HG02588 (cell line): ENCODE data around the gene HSPB7.
"Not testable (repeated sequence)": the region's sequence is repeated elsewhere in the genome, so short reads cannot be mapped to it uniquely, and the experiment has no call there.

Experiments used
- ATAC-seq: cut with Tn5 transposase; IDR thresholded peaks from one replicate; pipeline ENCODE4 v1.9.1; 2021; ENCODE audit warnings: mild to moderate bottlenecking, moderate library complexity; ENCODE audit not compliant: unreplicated experiment

Gene HSPB7

DNA sequence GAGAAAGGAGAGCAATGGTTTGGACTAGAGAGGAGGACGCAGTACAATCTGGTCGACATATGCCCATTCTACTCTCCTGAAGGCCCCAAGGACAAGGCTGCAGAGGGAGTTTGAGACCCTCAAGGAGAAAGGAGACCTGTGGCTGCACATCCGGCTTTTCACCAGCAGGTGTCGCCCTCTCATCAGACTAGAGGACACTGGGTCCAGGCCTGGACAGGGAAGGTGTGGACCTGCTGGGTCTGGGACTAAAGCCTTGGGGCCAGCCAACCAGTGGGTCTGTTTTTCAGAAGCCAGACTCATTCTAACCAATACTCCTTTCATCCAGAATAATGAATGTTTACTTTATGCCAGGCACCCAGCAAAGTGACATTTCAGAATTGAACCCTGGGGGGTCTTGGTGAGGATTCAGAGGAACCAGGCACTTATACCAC, 8.8 kb downstream of the HSPB7 start:
- no peak for ATAC-seq

- ATAC-seq, result no peak
Measured at GRCh38 chr1:16007671-16008341, 10.0 kb downstream of the HSPB7 start.

DNA sequence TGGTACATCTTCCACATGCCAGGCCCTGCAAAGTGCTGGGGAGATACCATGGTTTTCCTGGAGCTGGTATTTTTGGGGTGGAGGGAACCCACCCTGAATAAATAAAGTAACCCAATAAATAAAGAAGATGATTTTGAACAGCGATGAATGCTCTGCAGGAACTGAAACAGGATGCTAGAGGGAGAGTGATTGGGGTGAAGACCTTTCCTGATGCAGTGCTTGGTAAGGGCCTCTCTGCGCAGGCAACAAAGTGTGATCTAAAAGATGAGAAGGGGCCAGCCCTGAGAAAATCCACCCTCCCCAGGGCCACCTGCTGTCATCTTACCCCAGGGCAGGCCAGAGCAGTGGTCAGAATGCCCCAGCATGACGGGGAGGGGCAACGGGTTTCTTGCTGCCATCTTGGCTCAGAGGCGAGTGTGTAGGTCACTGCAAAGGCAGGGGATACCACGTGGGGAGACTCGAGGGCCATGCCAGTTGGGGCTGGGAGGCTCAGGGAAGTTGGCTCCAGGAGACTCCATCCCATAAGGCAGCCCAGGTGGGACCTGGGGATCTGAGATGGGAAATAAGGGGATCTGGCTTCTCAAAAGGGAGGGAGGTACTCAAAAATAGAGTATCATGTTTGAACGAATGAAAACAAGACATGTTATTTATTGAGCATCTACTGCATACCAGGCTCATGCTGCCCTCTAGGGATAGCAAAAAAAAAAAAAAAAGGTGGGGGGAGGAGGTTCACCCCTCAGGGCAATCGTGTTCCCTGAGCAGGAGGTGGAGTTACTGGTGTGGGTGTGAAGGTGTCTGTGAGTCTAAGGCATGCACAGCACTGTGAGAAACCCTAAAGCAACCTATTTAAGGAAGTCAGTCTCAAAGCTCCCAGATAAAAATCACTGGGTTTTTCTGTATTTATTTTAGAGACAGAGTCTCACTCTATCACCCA, 11.0 kb downstream of the HSPB7 start:
- ATAC-seq, result no peak

DNA sequence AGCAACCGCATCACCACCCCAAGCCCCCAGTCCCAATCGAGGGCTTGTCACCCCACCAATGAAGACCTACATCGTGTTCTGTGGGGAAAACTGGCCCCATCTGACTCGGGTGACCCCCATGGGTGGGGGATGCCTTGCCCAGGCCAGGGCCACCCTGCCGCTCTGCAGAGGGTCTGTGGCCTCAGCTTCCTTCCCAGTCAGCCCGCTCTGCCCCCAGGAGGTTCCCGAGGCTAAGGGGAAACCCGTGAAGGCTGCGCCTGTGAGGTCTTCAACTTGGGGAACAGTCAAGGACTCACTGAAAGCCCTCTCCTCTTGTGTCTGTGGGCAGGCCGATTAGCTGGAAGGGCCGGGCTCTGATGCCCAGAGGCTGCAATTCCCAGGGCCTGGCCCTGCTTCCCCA, 11.8 kb downstream of the HSPB7 start:
- ATAC-seq, result no peak

DNA sequence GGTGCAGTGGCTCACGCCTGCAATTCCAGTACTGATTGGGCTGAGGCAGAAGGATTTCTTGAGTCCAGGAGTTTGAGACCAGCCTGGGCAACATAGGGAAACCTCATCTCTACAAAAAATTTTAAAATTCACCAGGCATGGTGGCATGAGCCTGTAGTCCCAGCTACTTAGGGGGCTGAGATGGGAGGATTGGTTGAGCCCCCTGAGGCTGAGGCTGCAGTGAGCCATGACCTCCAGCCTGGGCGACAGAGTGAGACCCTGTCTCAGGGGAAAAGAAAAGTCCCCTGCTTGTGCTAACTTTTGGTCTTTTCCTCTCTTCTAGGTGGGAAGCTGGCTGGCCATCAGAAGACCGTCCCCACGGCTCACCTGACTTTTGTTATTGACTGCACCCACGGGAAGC, 12.2 kb downstream of the HSPB7 start:
- ATAC-seq, result no peak

- ATAC-seq, result not testable (repeated sequence)
Measured at GRCh38 chr1:16001274-16001673, 16.6 kb downstream of the HSPB7 start.

DNA sequence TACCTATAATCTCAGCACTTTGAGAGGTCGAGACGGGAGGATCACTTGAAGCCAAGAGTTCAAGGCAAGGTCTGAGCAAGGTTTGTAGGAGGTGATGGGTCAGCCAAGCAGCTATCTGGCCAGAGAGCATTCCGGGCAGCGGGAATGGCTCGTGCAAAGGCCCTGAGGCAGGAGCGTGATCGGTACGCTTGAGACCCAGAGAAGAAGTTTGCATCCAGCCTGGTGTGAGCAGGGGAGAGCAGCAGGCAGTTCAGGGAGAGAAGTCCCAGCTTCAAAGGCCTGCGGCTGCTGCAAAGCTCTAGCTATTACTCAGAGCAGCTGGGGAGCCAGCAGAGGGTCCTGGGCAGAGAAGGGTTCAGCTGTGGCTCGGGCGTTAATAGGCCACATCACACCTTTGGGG, 18.9 kb downstream of the HSPB7 start:
- no peak for ATAC-seq

- no peak for ATAC-seq
Measured at GRCh38 chr1:15997637-15998280, 20.1 kb downstream of the HSPB7 start.

DNA sequence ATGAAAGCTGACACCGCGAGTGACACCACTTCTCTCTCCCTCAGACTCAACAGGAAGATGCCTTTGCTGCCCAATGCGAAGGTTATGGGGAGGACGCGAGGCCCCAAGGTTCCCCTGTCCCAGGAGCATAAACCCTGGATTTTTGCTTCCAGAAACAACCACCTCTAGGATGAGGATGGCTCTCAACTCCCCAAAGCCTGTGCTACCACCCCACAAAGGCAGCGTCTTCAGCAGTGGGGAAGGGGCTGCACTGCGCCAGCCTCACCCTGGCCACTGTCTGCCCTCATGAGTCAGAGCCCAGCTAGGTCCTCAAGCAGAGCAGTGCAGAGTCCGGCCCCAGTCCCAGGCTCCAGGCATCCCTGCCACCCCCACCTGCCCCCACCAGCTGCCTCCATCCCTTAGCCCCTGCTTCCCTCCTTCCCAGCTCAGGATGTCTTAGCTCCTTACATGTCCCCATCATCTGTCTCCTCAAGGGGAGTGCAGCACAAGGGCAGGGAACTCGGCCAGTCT, 20.7 kb downstream of the HSPB7 start:
- no peak for ATAC-seq

- no peak for ATAC-seq
Measured at GRCh38 chr1:15994590-15995351, 23.1 kb downstream of the HSPB7 start.

- ATAC-seq, result no peak
Measured at GRCh38 chr1:15994081-15994480, 23.8 kb downstream of the HSPB7 start.

- ATAC-seq, result no peak
Measured at GRCh38 chr1:15993666-15994065, 24.2 kb downstream of the HSPB7 start.

GRCh38 chr1:15992582-15993500, 25.0 kb downstream of the HSPB7 start:
- ATAC-seq, result no peak

DNA sequence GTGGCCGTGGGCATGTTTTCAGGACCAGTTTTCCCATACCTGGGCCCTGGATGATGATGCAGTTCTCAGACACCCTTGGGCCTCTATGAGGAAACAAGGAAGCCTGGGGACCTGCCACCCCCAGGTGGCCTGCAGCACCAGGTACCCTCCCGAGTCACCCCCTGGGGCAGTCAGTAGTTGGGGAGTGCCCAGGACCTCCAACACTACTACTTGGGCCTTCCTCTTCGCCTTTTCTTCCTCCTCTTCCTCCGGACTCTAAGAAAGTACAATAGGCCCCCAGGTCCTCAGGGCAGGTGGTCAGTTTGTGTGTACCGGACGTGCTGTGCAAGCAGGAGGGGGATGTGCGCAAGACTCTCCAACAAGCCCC, 25.7 kb downstream of the HSPB7 start:
- ATAC-seq, result no peak

DNA sequence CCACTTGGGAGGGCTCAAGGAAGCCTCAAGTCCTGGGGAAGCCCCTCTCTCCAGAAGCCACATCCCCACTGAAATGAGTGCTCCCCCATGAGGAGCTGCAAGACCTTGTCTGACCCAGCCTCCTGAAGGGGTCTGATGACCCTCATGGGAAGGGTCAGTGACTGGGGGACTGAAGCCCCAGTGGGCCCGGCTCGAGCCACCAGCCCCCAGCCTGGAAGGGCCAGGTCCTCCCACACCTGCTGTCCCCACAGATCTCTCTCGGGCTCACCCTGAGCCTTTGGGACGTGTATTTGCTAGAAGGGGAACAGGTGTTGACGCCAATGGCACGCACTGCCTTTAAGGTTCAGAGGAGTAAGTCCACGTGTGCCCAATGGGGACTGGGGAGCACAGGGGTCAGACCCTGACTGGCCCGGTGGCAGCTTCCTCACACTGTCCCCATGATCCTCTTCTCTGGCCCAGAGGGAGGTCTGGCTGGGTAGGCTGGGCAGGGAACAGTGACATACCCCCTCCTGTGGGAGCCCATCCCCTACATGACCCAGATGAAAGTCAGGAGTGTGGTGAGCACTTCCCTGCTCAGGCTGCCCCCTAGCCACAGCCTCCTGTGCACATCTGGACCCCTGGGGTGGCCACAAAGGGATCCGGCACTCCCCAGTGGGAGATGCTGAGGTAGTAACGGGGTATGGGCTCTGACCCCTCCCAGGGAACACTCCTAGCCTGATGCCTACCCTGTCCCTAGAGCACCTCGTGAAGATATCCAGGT, 26.2 kb downstream of the HSPB7 start:
- ATAC-seq, result no peak

- no peak for ATAC-seq
Measured at GRCh38 chr1:15989776-15990175, 28.1 kb downstream of the HSPB7 start.

- no peak for ATAC-seq
Measured at GRCh38 chr1:15988856-15989736, 28.7 kb downstream of the HSPB7 start.
